Fibroblast of lung (primary cell): ENCODE results near the gene MPRIP.

Source experiments
- EZH2 ChIP-seq: IDR thresholded peaks from 2 replicates; pipeline ENCODE4 v1.5.1; 2012; ENCODE audit warnings: low read length, control low read depth, mild to moderate bottlenecking; ENCODE audit errors: missing control alignments
- TF ChIP-seq, protein P1 (sequence below), 2 donors: IDR thresholded peaks in 1 of 2; conservative IDR thresholded peaks in 1 of 2; 1 replicate in 1 of 2; 2 replicates in 1 of 2; pipeline ENCODE4 v1.5.1; 2011 to 2012; ENCODE audit warnings: low read length in 2 of 2, control low read depth in 1 of 2, inconsistent platforms in 1 of 2, low read depth in 1 of 2, mild to moderate bottlenecking in 1 of 2

DNA sequence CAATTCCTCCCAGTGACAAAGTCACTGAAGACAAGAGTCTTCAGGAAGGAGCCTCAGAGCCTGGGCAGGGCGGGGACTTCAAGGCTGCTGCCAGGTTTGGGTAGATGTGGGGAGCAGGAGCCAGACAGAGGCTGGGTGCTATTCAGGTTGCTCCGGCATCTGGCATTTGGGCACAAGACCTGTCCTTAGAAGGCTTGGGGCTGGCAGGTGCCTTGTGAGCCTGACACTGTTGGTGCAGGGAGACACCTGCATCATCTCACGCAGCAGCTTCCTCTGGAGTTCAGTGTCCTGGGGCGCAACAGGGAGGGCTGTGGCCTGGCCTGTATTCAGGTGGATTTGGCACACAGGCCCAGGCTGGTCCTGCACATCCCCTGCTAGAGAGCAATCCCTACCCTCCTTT is 65.0 kb downstream of the MPRIP start:
- TF ChIP-seq, protein P1, sequence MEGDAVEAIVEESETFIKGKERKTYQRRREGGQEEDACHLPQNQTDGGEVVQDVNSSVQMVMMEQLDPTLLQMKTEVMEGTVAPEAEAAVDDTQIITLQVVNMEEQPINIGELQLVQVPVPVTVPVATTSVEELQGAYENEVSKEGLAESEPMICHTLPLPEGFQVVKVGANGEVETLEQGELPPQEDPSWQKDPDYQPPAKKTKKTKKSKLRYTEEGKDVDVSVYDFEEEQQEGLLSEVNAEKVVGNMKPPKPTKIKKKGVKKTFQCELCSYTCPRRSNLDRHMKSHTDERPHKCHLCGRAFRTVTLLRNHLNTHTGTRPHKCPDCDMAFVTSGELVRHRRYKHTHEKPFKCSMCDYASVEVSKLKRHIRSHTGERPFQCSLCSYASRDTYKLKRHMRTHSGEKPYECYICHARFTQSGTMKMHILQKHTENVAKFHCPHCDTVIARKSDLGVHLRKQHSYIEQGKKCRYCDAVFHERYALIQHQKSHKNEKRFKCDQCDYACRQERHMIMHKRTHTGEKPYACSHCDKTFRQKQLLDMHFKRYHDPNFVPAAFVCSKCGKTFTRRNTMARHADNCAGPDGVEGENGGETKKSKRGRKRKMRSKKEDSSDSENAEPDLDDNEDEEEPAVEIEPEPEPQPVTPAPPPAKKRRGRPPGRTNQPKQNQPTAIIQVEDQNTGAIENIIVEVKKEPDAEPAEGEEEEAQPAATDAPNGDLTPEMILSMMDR (conservative IDR thresholded peaks at IDR 0.05 in 1 of 2, IDR thresholded peaks at IDR 0.05 in 1 of 2; ENCODE audit: low read depth in 1 of 2, low read length in 2 of 2) = no peak
- no peak for TF ChIP-seq EZH2
